ENCODE results near the gene PIP5K1B.
A peak's percentile ranks its signal among the peaks of the same experiment; 100 is the strongest.

GRCh38 chr9:68998812-68999211, 293.8 kb downstream of the PIP5K1B start:
- TF ChIP-seq EZH2phosphoT487 (IDR thresholded peaks at IDR 0.05; ENCODE audit: borderline replicate concordance) = no peak
- 0 out of 2 replicates have a peak, but pooled peaks have one; percentile 11 for TF ChIP-seq CTCF (conservative IDR thresholded peaks at IDR 0.05; ENCODE audit: low read length)

All from Loucy (cell line).